Amniotic epithelial cell (primary cell): Measurements from ENCODE around the gene NEFH.

Experiments used
- DNase-seq: peaks from one replicate; pipeline ENCODE4 v3.0.0-alpha.2; 2010; ENCODE audit warnings: low read depth

NEFH gene

GRCh38 chr22:29493636-29494035 lies 13.6 kb downstream of the NEFH start:
- no peak for DNase-seq

- DNase-seq: no peak
These were observed 19.8 kb downstream of the NEFH start for GRCh38 chr22:29499852-29500251.

- DNase-seq: peak; percentile 75
These were observed 23.9 kb downstream of the NEFH start for GRCh38 chr22:29503811-29504372.

- DNase-seq: no peak
These were observed 29.3 kb downstream of the NEFH start for GRCh38 chr22:29509298-29509697.

- DNase-seq: no peak
These were observed 29.8 kb downstream of the NEFH start for GRCh38 chr22:29509815-29510214.

- DNase-seq: no peak
These were observed 30.5 kb downstream of the NEFH start for GRCh38 chr22:29510542-29510941.

- no peak for DNase-seq
These were observed 31.3 kb downstream of the NEFH start for GRCh38 chr22:29511126-29511862.

- DNase-seq: no peak
These were observed 32.0 kb downstream of the NEFH start for GRCh38 chr22:29512031-29512430.

GRCh38 chr22:29517215-29517908 lies 37.3 kb downstream of the NEFH start:
- DNase-seq: no peak

- no peak for DNase-seq
These were observed 38.4 kb downstream of the NEFH start for GRCh38 chr22:29518427-29518826.

- no peak for DNase-seq
These were observed 40.0 kb downstream of the NEFH start for GRCh38 chr22:29519996-29520395.

- peak; percentile 83 for DNase-seq
These were observed 40.8 kb downstream of the NEFH start for GRCh38 chr22:29520851-29521250.

GRCh38 chr22:29521526-29521925 lies 41.5 kb downstream of the NEFH start:
- DNase-seq: no peak

GRCh38 chr22:29523761-29524160 lies 43.7 kb downstream of the NEFH start:
- DNase-seq: no peak

- peak; percentile 37 for DNase-seq
These were observed 44.6 kb downstream of the NEFH start for GRCh38 chr22:29524442-29525191.

GRCh38 chr22:29528144-29528543 lies 48.1 kb downstream of the NEFH start:
- no peak for DNase-seq

- peak; percentile 18 for DNase-seq
These were observed 50.7 kb downstream of the NEFH start for GRCh38 chr22:29530716-29531115.

- DNase-seq: peak; percentile 32
These were observed 51.4 kb downstream of the NEFH start for GRCh38 chr22:29531419-29531818.

- no peak for DNase-seq
These were observed 56.4 kb downstream of the NEFH start for GRCh38 chr22:29536411-29536810.

- DNase-seq: peak; percentile 33
These were observed 59.1 kb downstream of the NEFH start for GRCh38 chr22:29539105-29539504.
